Upper lobe of left lung (tissue), 4 donors: ENCODE measurements around the gene SPOCK2.

ENCODE experiments used
- POLR2A ChIP-seq, 4 donors: fragments of 450-650 bp; IDR thresholded peaks; one replicate each; pipeline ENCODE4 v1.5.1; 2016 to 2017; ENCODE audit warnings: antibody characterized with exemption in 4 of 4, mild to moderate bottlenecking in 2 of 4
- TF ChIP-seq, protein P1 (sequence below), 6 experiments: fragments of 450-650 bp in 4 of 6; fragments of 200-600 bp in 2 of 6; sonication (generic) in 2 of 6; IDR thresholded peaks; one replicate each; pipeline ENCODE4 v1.5.1; 2016 to 2019; ENCODE audit warnings: antibody characterized with exemption in 6 of 6

DNA sequence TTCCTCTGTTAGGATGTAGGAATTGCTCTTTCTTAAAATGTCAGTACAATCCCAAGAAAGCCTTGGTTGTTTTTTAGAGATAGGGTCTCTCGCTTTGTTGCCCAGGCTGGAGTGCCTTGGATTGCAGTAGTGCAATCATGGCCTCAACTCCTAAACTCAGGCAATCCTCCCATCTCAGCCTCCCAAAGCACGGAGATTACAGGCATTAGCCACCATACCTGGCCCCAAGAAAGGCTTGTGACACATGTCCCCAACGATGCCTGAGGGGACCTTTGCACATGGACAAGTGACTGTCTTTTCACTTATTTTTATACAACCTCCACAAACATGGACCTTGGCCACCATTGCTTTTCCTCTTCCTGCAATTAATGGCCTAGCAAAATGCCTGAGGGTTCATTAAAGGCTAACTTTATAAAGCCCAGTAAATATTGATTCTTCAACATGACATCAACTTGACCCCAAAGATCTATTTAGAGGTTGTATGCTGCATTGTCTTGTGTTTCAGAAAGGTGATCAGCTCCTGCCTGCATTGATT lies 10.0 kb upstream of the SPOCK2 start:
- TF ChIP-seq, protein P1, sequence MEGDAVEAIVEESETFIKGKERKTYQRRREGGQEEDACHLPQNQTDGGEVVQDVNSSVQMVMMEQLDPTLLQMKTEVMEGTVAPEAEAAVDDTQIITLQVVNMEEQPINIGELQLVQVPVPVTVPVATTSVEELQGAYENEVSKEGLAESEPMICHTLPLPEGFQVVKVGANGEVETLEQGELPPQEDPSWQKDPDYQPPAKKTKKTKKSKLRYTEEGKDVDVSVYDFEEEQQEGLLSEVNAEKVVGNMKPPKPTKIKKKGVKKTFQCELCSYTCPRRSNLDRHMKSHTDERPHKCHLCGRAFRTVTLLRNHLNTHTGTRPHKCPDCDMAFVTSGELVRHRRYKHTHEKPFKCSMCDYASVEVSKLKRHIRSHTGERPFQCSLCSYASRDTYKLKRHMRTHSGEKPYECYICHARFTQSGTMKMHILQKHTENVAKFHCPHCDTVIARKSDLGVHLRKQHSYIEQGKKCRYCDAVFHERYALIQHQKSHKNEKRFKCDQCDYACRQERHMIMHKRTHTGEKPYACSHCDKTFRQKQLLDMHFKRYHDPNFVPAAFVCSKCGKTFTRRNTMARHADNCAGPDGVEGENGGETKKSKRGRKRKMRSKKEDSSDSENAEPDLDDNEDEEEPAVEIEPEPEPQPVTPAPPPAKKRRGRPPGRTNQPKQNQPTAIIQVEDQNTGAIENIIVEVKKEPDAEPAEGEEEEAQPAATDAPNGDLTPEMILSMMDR (IDR thresholded peaks at IDR 0.05): no peak
- no peak for TF ChIP-seq POLR2A (IDR thresholded peaks at IDR 0.05)
